Memory B cell (primary cell): ENCODE results near the gene RAB24.
A peak's percentile ranks its signal among the peaks of the same experiment; 100 is the strongest.
"Not testable (repeated sequence)": the region's sequence is repeated elsewhere in the genome, so short reads cannot be mapped to it uniquely, and the experiment has no call there.

Source experiments
- ATAC-seq: fragments of 150-1000 bp; cut with Tn5 transposase; 2 replicates; pipeline ENCODE4 v1.10.0; 2021; ENCODE audit warnings: low read depth, mild to moderate bottlenecking, moderate library complexity
- DNase-seq, 2 donors: peaks; one replicate each; pipeline ENCODE4 v3.0.0; 2022; ENCODE audit warnings: low spot score in 2 of 2
- H3K27ac Mint-ChIP-seq: one replicate; pipeline ENCODE4 v1.8.0; 2022; ENCODE audit warnings: mild to moderate bottlenecking, moderate library complexity, mixed read lengths
- H3K27me3 Mint-ChIP-seq: one replicate; pipeline ENCODE4 v1.8.0; 2022; ENCODE audit warnings: mixed read lengths
- H3K36me3 Mint-ChIP-seq: one replicate; pipeline ENCODE4 v1.8.0; 2022; ENCODE audit warnings: mild to moderate bottlenecking, mixed read lengths
- H3K4me1 Mint-ChIP-seq: one replicate; pipeline ENCODE4 v1.8.0; 2022; ENCODE audit warnings: mixed read lengths
- H3K4me3 Mint-ChIP-seq: one replicate; pipeline ENCODE4 v1.8.0; 2022; ENCODE audit warnings: mild to moderate bottlenecking, moderate library complexity, mixed read lengths
- H3K9me3 Mint-ChIP-seq: one replicate; pipeline ENCODE4 v1.8.0; 2022; ENCODE audit warnings: mixed read lengths

Gene RAB24

GRCh38 chr5:177310757-177311391 is 7.4 kb upstream of the RAB24 start:
- Mint-ChIP-seq H3K9me3 (no peaks in the 10 kb centered on the region), H3K4me1 (peaks cover 29% of the 10 kb centered on the region), H3K4me3 (peak overlapping the region; percentile 80), H3K27me3 (no peaks in the 10 kb centered on the region), H3K36me3 (peaks cover 7% of the 10 kb centered on the region), H3K27ac (peak overlapping the region; percentile 4)
- peak; percentile 27 for ATAC-seq
- peak in 1 of 2 donors; percentile 45 for DNase-seq

GRCh38 chr5:177310332-177310731 is 6.8 kb upstream of the RAB24 start:
- Mint-ChIP-seq H3K4me3 (no peak overlapping the region), H3K9me3 (no peaks in the 10 kb centered on the region), H3K4me1 (peaks cover 34% of the 10 kb centered on the region), H3K36me3 (peaks cover 7% of the 10 kb centered on the region), H3K27me3 (no peaks in the 10 kb centered on the region), H3K27ac (no peak overlapping the region)
- ATAC-seq (no peak), DNase-seq (no peak)

- peak overlapping the region; percentile 57 for H3K4me3 Mint-ChIP-seq
- H3K36me3 Mint-ChIP-seq, result peaks cover 7% of the 10 kb centered on the region
- peak; percentile 68 for DNase-seq
- H3K27ac Mint-ChIP-seq, result peak overlapping the region; percentile 8
- H3K27me3 Mint-ChIP-seq, result no peaks in the 10 kb centered on the region
- peak; percentile 14 for ATAC-seq
- H3K9me3 Mint-ChIP-seq, result no peaks in the 10 kb centered on the region
- H3K4me1 Mint-ChIP-seq, result peaks cover 41% of the 10 kb centered on the region
Observed at GRCh38 chr5:177309351-177310191, 6.1 kb upstream of the RAB24 start.

GRCh38 chr5:177308740-177309139 is 5.2 kb upstream of the RAB24 start:
- H3K36me3 Mint-ChIP-seq, result peaks cover 7% of the 10 kb centered on the region
- peak overlapping the region; percentile 8 for H3K27ac Mint-ChIP-seq
- H3K27me3 Mint-ChIP-seq, result no peaks in the 10 kb centered on the region

GRCh38 chr5:177307544-177308363 is 4.2 kb upstream of the RAB24 start:
- no peak for ATAC-seq
- Mint-ChIP-seq H3K36me3 (peaks cover 7% of the 10 kb centered on the region), H3K4me1 (peaks cover 45% of the 10 kb centered on the region), H3K27me3 (no peaks in the 10 kb centered on the region), H3K4me3 (peak overlapping the region; percentile 66), H3K27ac (no peak overlapping the region), H3K9me3 (no peaks in the 10 kb centered on the region)
- DNase-seq, result no peak

More at GRCh38 chr5:177308740-177309139, 5.2 kb upstream of the RAB24 start:
- ATAC-seq (no peak), DNase-seq (no peak)
- peaks cover 47% of the 10 kb centered on the region for H3K4me1 Mint-ChIP-seq
- H3K9me3 Mint-ChIP-seq, result no peaks in the 10 kb centered on the region
- H3K4me3 Mint-ChIP-seq, result peak overlapping the region; percentile 32

- no peaks in the 10 kb centered on the region for H3K27me3 Mint-ChIP-seq
- no peaks in the 10 kb centered on the region for H3K9me3 Mint-ChIP-seq
- peaks cover 7% of the 10 kb centered on the region for H3K36me3 Mint-ChIP-seq
- peaks cover 49% of the 10 kb centered on the region for H3K4me1 Mint-ChIP-seq
- DNase-seq (no peak), ATAC-seq (no peak)
- H3K27ac Mint-ChIP-seq, result peak overlapping the region; percentile 55
- H3K4me3 Mint-ChIP-seq, result peak overlapping the region; percentile 66
Observed at GRCh38 chr5:177306674-177307543, 3.4 kb upstream of the RAB24 start.

GRCh38 chr5:177306103-177306640 is 2.7 kb upstream of the RAB24 start:
- Mint-ChIP-seq H3K4me1 (peaks cover 56% of the 10 kb centered on the region), H3K4me3 (peak overlapping the region; percentile 32)
- not testable (repeated sequence) for ATAC-seq, H3K27ac Mint-ChIP-seq, H3K36me3 Mint-ChIP-seq, DNase-seq, H3K9me3 Mint-ChIP-seq, H3K27me3 Mint-ChIP-seq

GRCh38 chr5:177304392-177305119 is 1.0 kb upstream of the RAB24 start:
- peak overlapping the region; percentile 90 for H3K4me3 Mint-ChIP-seq
- DNase-seq, result no peak

GRCh38 chr5:177303925-177304391 is 439 bp upstream of the RAB24 start:
- Mint-ChIP-seq H3K4me3 (peak overlapping the region; percentile 90), H3K4me1 (peaks cover 60% of the 10 kb centered on the region), H3K9me3 (no peaks in the 10 kb centered on the region), H3K27ac (peak overlapping the region; percentile 93), H3K27me3 (no peaks in the 10 kb centered on the region), H3K36me3 (peaks cover 7% of the 10 kb centered on the region)
- DNase-seq, result no peak
- no peak for ATAC-seq

More at GRCh38 chr5:177304392-177305119, 1.0 kb upstream of the RAB24 start:
- Mint-ChIP-seq H3K27ac (peak overlapping the region; percentile 93), H3K27me3 (no peaks in the 10 kb centered on the region), H3K36me3 (peaks cover 7% of the 10 kb centered on the region), H3K9me3 (no peaks in the 10 kb centered on the region), H3K4me1 (peaks cover 58% of the 10 kb centered on the region)
- ATAC-seq, result no peak

GRCh38 chr5:177302354-177303110 is 987 bp downstream of the RAB24 start:
- Mint-ChIP-seq H3K4me1 (peaks cover 57% of the 10 kb centered on the region), H3K9me3 (no peaks in the 10 kb centered on the region), H3K4me3 (peak overlapping the region; percentile 90), H3K36me3 (peaks cover 7% of the 10 kb centered on the region), H3K27ac (peak overlapping the region; percentile 93), H3K27me3 (no peaks in the 10 kb centered on the region)
- DNase-seq (no peak), ATAC-seq (no peak)

- H3K36me3 Mint-ChIP-seq, result peaks cover 6% of the 10 kb centered on the region
Observed at GRCh38 chr5:177301503-177302165, 1.9 kb downstream of the RAB24 start.

More at GRCh38 chr5:177301503-177302165, 1.9 kb downstream of the RAB24 start:
- Mint-ChIP-seq H3K27ac (peak overlapping the region; percentile 93), H3K27me3 (no peaks in the 10 kb centered on the region), H3K4me3 (peak overlapping the region; percentile 90), H3K9me3 (no peaks in the 10 kb centered on the region), H3K4me1 (peaks cover 59% of the 10 kb centered on the region)
- ATAC-seq, result no peak
- DNase-seq, result no peak
